HepG2 (cell line): ENCODE data around the gene CSF1R. TPM values are rescaled to one million over a fixed set of nuclear protein-coding genes. Genes with fewer than 3 reads are reported as not detected.

ENCODE experiments used
- CBX1 ChIP-seq: IDR thresholded peaks from one replicate; pipeline ENCODE4 v1.6.1; 2016; ENCODE audit warnings: antibody characterized with exemption, low read depth
- DPF2 ChIP-seq: sonication (generic); formaldehyde crosslinking; IDR thresholded peaks from 2 replicates; pipeline ENCODE4 v1.4.0; 2020; ENCODE audit warnings: mild to moderate bottlenecking, low read depth, missing genetic modification reagents, borderline replicate concordance
- KLF15 ChIP-seq: sonication (generic); formaldehyde crosslinking; IDR thresholded peaks from 2 replicates; pipeline ENCODE4 v1.8.1; 2023; ENCODE audit warnings: borderline replicate concordance, mild to moderate bottlenecking, inconsistent platforms, missing genetic modification reagents, mixed read lengths
- KLF6 ChIP-seq: IDR thresholded peaks from 2 replicates; pipeline ENCODE4 v1.8.0; 2016; ENCODE audit warnings: missing biosample characterization, missing genetic modification reagents
- KLF9 ChIP-seq: IDR thresholded peaks from 2 replicates; pipeline ENCODE4 v1.6.1; 2016; ENCODE audit warnings: low read depth
- MAF1 ChIP-seq: sonication (generic); formaldehyde crosslinking; IDR thresholded peaks from 2 replicates; pipeline ENCODE4 v1.5.0; 2020; ENCODE audit warnings: missing genetic modification reagents, borderline replicate concordance
- PCBP2 ChIP-seq: fragments of 200-400 bp; formaldehyde crosslinking; optimal IDR thresholded peaks from 2 replicates; pipeline ENCODE3; 2018; ENCODE audit warnings: low read length, low read depth; ENCODE audit not compliant: poor library complexity, severe bottlenecking
- RORA ChIP-seq: sonication (generic); formaldehyde crosslinking; IDR thresholded peaks from 2 replicates; pipeline ENCODE4 v1.5.0; 2020; ENCODE audit warnings: mild to moderate bottlenecking, missing genetic modification reagents, moderate library complexity
- TMF1 ChIP-seq: sonication (generic); formaldehyde crosslinking; IDR thresholded peaks from 2 replicates; pipeline ENCODE4 v1.8.1; 2022; ENCODE audit warnings: low read depth, missing genetic modification reagents
- ZFP36L2 ChIP-seq: sonication (generic); formaldehyde crosslinking; IDR thresholded peaks from 2 replicates; pipeline ENCODE4 v1.4.0; 2020; ENCODE audit warnings: missing genetic modification reagents
- ZNF260 ChIP-seq: sonication (generic); formaldehyde crosslinking; IDR thresholded peaks from 2 replicates; pipeline ENCODE4 v1.4.0; 2020; ENCODE audit warnings: missing genetic modification reagents, low read depth, mild to moderate bottlenecking, borderline replicate concordance
- ZNF30 ChIP-seq: sonication (generic); formaldehyde crosslinking; IDR thresholded peaks from 2 replicates; pipeline ENCODE4 v1.5.0; 2020; ENCODE audit warnings: mild to moderate bottlenecking, missing genetic modification reagents
- ZNF33B ChIP-seq: sonication (generic); formaldehyde crosslinking; IDR thresholded peaks from 2 replicates; pipeline ENCODE4 v1.5.1; 2020; ENCODE audit warnings: mild to moderate bottlenecking, missing genetic modification reagents
- ZNF354B ChIP-seq: sonication (generic); formaldehyde crosslinking; IDR thresholded peaks from 2 replicates; pipeline ENCODE4 v1.8.0; 2022; ENCODE audit warnings: mild to moderate bottlenecking, missing genetic modification reagents
- ZNF720 ChIP-seq: sonication (generic); formaldehyde crosslinking; IDR thresholded peaks from 2 replicates; pipeline ENCODE4 v1.4.0; 2020; ENCODE audit warnings: missing genetic modification reagents
- ZNF761 ChIP-seq: sonication (generic); formaldehyde crosslinking; conservative IDR thresholded peaks from 2 replicates; pipeline ENCODE4 v1.4.0; 2020; ENCODE audit warnings: mild to moderate bottlenecking, missing genetic modification reagents
- ZNF768 ChIP-seq: sonication (generic); formaldehyde crosslinking; IDR thresholded peaks from 2 replicates; pipeline ENCODE4 v1.4.0; 2020; ENCODE audit warnings: missing genetic modification reagents
- ZNF780A ChIP-seq: sonication (generic); formaldehyde crosslinking; IDR thresholded peaks from 2 replicates; pipeline ENCODE4 v1.8.0; 2022; ENCODE audit warnings: mild to moderate bottlenecking, missing genetic modification reagents, moderate library complexity
- ZNF792 ChIP-seq: IDR thresholded peaks from 2 replicates; pipeline ENCODE4 v1.6.1; 2016
- ZNF83 ChIP-seq: sonication (generic); formaldehyde crosslinking; IDR thresholded peaks from 2 replicates; pipeline ENCODE4 v1.4.0; 2020; ENCODE audit warnings: missing genetic modification reagents, mild to moderate bottlenecking, borderline replicate concordance
- ZSCAN29 ChIP-seq: sonication (generic); formaldehyde crosslinking; conservative IDR thresholded peaks from 2 replicates; pipeline ENCODE4 v1.4.0; 2020; ENCODE audit warnings: mild to moderate bottlenecking, missing genetic modification reagents
- polyA plus RNA-seq, 8 experiments: library from polyadenylated mRNA; depleted of rRNA in 3 of 8; stranded (reverse) in 7 of 8; unstranded in 1 of 8; fragments of >200 nt; fragmentation: Illumina TruSeq in 4 of 8; extraction: Trizol in 4 of 8; gene quantifications; 2 replicates each; pipeline versions ENCODE4 v1.2.1 to v1.2.3, GENCODE V29; 2011 to 2016; ENCODE audit warnings: low read depth in 4 of 8, missing spikeins in 1 of 8, mixed read lengths in 1 of 8; ENCODE audit not compliant: insufficient read depth in 1 of 8
- total RNA-seq, 5 experiments: library from RNA; depleted of rRNA; stranded (reverse); fragments of >200 nt; fragmentation: Illumina TruSeq; extraction: Trizol; gene quantifications; 2 replicates each; pipeline ENCODE4 v1.2.3, GENCODE V29; 2016; ENCODE audit warnings: low read depth in 1 of 5
- TF ChIP-seq, protein P1 (sequence below): sonication (generic); formaldehyde crosslinking; IDR thresholded peaks from 2 replicates; pipeline ENCODE4 v1.5.1; 2020; ENCODE audit warnings: missing genetic modification reagents, mild to moderate bottlenecking, borderline replicate concordance
- TF ChIP-seq, protein P2 (sequence below): sonication (generic); formaldehyde crosslinking; IDR thresholded peaks from 2 replicates; pipeline ENCODE4 v1.4.0; 2020; ENCODE audit warnings: missing genetic modification reagents
- TF ChIP-seq, protein P3 (sequence below): sonication (generic); formaldehyde crosslinking; IDR thresholded peaks from 2 replicates; pipeline ENCODE4 v1.5.0; 2020; ENCODE audit warnings: missing genetic modification reagents
- TF ChIP-seq, protein P4 (sequence below): sonication (generic); formaldehyde crosslinking; IDR thresholded peaks from 2 replicates; pipeline ENCODE4 v1.4.0; 2020; ENCODE audit warnings: mild to moderate bottlenecking, missing genetic modification reagents
- TF ChIP-seq, protein P5 (sequence below): sonication (generic); formaldehyde crosslinking; IDR thresholded peaks from 2 replicates; pipeline ENCODE4 v1.8.1; 2023; ENCODE audit warnings: mild to moderate bottlenecking, missing genetic modification reagents

CSF1R gene
- total and polyA plus RNA-seq, 2 of the 13 experiments (the other 11 are each of a cell fraction or from before 2014, with no cell fraction given): 0.01 TPM; not detected in 1

DNA sequence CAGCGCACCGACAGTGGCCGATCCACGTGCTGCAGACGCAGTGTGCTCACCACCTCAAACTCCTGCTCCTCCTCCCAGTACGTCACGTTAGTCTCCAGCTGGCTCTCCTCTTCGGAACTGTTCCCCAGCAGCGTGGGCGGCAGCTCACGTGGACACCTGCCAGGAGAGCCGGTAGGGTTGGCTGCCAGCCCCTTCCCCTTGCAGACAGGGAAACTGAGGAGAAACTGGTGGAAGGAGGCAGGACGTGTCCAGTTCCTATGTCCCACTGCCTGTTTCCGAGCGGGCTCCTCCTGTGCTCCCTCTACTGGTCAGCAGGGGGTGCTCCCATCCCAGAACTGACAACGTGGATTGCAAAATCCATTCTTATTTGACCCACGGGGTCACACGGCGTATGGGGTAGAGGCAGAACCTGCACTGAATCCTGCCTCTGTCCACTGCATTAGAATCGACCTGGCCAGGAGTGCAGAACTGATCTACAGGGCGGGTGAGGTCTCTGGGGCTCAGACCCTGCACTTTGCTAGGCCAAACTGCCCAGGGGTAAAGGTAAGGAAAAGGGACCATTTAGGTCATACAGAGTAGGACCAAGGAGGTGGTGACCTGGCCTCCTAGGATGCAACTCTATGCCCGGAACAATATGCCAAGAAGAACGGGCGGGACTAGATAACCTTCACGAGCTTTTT is 43.6 kb upstream of the CSF1R start (continued):
- TF ChIP-seq, protein P1, sequence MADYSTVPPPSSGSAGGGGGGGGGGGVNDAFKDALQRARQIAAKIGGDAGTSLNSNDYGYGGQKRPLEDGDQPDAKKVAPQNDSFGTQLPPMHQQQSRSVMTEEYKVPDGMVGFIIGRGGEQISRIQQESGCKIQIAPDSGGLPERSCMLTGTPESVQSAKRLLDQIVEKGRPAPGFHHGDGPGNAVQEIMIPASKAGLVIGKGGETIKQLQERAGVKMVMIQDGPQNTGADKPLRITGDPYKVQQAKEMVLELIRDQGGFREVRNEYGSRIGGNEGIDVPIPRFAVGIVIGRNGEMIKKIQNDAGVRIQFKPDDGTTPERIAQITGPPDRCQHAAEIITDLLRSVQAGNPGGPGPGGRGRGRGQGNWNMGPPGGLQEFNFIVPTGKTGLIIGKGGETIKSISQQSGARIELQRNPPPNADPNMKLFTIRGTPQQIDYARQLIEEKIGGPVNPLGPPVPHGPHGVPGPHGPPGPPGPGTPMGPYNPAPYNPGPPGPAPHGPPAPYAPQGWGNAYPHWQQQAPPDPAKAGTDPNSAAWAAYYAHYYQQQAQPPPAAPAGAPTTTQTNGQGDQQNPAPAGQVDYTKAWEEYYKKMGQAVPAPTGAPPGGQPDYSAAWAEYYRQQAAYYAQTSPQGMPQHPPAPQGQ: no peak
- TF ChIP-seq ZNF768 (no peak), ZSCAN29 (no peak; the same call in 1 of the 2 replicates), ZNF720 (no peak), KLF15 (CRISPR knock-in tag) (no peak), ZNF761 (CRISPR knock-in tag) (no peak), DPF2 (no peak), ZFP36L2 (no peak), KLF6 (CRISPR knock-in tag) (peak; percentile 67; the same call in 1 of the 2 replicates), ZNF354B (CRISPR knock-in tag) (no peak), MAF1 (CRISPR knock-in tag) (no peak), RORA (CRISPR knock-in tag) (no peak), KLF9 (CRISPR knock-in tag) (no peak), ZNF260 (CRISPR knock-in tag) (no peak), ZNF30 (CRISPR knock-in tag) (no peak), ZNF780A (CRISPR knock-in tag) (0 out of 2 replicates have a peak, but pooled peaks have one; percentile 45), ZNF792 (CRISPR knock-in tag) (peak; percentile 38; the same call in 1 of the 2 replicates), CBX1 (no peak), TMF1 (CRISPR knock-in tag) (no peak), PCBP2 (no peak), ZNF83 (CRISPR knock-in tag) (no peak), ZNF33B (CRISPR knock-in tag) (0 out of 2 replicates have a peak, but pooled peaks have one; percentile 74)
- TF ChIP-seq, protein P2, sequence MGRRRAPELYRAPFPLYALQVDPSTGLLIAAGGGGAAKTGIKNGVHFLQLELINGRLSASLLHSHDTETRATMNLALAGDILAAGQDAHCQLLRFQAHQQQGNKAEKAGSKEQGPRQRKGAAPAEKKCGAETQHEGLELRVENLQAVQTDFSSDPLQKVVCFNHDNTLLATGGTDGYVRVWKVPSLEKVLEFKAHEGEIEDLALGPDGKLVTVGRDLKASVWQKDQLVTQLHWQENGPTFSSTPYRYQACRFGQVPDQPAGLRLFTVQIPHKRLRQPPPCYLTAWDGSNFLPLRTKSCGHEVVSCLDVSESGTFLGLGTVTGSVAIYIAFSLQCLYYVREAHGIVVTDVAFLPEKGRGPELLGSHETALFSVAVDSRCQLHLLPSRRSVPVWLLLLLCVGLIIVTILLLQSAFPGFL (CRISPR knock-in tag): no peak
- TF ChIP-seq, protein P3, sequence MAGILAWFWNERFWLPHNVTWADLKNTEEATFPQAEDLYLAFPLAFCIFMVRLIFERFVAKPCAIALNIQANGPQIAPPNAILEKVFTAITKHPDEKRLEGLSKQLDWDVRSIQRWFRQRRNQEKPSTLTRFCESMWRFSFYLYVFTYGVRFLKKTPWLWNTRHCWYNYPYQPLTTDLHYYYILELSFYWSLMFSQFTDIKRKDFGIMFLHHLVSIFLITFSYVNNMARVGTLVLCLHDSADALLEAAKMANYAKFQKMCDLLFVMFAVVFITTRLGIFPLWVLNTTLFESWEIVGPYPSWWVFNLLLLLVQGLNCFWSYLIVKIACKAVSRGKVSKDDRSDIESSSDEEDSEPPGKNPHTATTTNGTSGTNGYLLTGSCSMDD (CRISPR knock-in tag): no peak
- TF ChIP-seq, protein P4, sequence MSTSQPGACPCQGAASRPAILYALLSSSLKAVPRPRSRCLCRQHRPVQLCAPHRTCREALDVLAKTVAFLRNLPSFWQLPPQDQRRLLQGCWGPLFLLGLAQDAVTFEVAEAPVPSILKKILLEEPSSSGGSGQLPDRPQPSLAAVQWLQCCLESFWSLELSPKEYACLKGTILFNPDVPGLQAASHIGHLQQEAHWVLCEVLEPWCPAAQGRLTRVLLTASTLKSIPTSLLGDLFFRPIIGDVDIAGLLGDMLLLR (CRISPR knock-in tag): no peak
- TF ChIP-seq, protein P5, sequence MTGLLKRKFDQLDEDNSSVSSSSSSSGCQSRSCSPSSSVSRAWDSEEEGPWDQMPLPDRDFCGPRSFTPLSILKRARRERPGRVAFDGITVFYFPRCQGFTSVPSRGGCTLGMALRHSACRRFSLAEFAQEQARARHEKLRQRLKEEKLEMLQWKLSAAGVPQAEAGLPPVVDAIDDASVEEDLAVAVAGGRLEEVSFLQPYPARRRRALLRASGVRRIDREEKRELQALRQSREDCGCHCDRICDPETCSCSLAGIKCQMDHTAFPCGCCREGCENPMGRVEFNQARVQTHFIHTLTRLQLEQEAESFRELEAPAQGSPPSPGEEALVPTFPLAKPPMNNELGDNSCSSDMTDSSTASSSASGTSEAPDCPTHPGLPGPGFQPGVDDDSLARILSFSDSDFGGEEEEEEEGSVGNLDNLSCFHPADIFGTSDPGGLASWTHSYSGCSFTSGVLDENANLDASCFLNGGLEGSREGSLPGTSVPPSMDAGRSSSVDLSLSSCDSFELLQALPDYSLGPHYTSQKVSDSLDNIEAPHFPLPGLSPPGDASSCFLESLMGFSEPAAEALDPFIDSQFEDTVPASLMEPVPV: no peak
